CD4-positive, alpha-beta T cell treated with Interleukin-2 at 100 ng/mL for 4 hours (primary cell): ENCODE measurements around the gene GLCCI1.
A peak's percentile ranks its signal among the peaks of the same experiment; 100 is the strongest.

Experiments
- DNase-seq: peaks from one replicate; pipeline ENCODE4 v3.0.0-alpha.2; 2020; ENCODE audit warnings: low spot score

Gene GLCCI1

DNA sequence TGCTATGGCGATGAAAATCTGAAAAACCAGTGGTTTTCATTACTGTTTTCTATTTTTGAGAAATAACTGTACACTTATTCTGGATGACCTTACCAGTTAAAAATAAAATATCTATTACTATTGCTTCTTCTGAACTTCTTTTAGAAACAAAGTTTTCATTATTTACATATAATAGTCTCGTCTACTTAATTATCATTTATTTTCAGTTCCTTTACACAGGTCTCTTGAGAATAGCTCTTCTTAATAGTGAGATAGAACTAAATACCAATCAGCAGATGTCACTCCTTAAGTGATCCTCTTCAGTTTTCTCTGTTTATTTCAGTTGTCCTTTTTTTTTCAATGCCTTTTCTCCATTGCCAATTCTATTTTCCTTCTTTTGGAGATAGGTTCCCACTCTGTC is 4.3 kb upstream of the GLCCI1 start:
- DNase-seq: no peak

DNA sequence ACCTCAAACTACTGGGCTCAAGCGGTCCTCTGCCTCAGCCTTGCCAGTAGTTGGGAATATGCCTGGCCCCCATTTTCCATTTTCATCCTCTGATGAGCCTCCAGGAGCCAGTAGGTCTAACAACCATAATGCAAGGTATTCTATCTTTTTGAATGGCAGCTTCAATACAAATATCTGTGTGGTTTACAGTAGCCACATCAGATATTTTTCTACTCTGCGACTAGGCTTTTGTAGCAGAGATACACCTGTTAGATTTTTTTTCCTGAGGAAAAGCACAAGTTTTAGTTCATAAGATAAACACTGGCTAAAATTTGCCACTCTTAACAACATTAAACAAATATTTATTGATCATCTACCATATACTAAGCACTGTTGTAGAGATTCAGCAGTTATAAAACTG is 3.9 kb upstream of the GLCCI1 start:
- no peak for DNase-seq

DNA sequence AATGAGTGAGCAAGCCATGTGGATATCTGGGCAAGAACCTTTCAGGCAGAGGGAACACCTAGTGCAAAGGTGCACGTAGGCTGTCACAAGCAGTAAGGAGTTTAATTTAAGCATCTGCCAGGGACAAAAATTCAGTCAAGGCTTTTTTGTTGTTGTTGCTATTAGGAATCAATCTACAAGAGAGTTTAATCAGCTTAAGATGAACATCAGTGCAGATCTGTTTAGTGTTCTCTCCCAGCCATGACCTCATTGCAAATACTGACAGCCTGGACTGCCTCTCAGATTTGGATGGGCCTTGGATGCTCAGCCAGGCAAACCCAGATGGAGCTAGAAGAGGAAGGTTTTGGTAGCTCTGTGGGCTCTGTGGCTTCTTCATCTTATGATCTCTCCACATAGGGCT is 3.3 kb upstream of the GLCCI1 start:
- DNase-seq: no peak

DNA sequence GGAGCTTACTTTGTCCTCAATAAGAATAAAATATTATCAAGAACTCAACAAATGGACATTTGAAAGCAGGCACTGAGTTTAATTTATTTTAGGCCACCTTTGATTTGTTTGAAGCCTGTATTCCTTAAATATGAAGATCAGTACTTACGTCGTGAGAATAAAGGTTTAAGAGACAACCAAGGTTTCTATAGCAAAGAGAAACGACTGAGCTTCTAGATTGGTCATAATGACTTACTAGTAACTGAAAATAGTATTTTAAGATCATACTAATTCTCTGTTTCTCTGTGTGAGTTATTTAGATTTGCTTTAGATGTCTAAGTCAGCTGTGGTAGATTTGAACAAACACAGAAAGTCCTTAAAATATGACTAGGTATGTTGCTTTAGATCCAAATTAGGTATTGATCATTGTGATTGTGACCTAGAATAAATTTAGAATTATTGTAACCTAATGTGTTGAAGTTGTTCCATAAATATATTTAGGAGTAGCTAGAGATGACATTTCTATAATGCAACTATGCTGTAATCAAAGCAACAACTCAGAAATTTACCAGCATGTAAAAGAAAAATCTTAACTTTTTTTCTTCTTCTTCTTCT is 2.4 kb upstream of the GLCCI1 start:
- no peak for DNase-seq

DNA sequence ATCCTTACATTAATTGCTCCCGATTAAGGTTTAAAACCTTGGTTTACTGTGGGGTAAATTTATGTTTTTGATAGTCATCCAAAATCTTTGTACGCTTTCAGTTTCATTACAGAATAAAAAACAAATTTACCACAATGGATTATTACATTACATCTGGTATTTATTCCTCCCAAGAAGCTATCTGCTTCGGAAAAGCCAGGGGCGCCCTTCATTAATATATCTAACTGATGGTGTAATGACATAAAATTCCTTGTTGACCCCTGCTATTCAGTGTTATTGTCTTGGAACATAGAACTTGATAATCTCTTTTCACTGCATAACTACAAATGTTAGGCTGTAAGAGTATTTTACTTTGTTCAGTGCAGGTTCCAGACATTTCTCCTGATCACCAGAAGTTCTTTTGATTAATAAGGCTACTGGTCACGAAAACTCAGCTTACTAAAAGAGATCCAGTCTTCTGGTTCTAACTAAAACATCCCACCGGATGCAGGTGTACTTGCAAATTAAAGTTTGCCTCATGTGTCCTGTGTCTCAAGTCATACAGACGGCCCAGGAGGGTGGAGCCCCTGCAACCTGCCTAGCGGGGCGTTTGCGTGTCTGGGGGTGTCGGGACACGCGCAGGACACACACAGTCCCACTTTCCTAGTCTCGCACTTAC is 581 bp upstream of the GLCCI1 start:
- no peak for DNase-seq

DNA sequence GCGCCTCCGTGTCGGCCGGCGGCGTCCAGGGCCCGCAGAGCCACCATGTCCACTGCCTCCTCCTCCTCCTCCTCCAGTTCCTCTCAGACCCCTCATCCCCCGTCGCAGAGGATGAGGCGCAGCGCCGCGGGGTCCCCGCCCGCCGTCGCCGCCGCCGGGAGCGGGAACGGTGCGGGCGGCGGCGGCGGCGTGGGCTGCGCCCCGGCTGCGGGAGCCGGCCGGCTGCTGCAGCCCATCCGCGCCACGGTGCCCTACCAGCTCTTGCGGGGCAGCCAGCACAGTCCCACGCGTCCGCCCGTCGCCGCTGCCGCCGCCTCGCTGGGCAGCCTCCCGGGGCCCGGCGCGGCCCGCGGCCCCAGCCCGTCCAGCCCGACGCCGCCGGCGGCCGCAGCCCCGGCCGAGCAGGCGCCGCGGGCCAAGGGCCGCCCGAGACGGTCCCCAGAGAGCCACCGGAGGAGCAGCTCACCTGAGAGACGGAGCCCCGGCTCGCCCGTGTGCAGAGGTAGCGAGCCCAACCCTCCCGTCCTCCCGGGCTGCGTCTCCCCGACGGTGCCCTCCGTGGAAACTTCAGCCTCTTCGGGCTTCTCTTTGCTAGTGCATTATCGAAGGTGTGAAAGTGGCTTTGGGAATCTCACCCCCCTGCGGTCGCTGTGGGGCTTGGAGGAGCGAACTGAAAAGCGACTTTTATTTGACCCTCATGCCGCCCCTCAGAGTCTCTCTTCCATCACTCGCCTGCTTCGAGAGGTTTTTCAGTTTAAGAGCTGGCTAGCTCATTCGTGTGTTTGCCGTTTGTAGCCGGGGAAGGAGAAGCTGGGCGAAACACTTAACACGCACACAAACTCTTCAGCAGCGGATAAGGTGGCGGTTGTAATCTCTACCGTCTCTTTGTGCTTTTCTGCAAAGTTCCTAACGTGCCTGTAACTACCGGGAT is 975 bp downstream of the GLCCI1 start:
- peak; percentile 47 for DNase-seq

DNA sequence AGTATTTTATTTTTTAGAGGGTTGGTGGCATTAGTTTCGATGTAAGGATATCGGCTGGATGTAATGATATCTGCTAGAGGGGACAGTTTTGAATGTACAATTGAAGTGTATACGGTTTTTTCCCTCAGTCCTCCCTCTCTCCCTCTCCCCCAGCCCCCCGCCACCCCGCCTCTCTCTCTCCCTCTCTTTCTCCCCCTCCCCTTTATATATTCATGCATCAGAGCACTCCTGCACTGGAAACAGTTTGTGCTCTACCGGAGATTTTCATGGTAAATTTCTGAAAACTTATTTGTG is 1.6 kb downstream of the GLCCI1 start:
- no peak for DNase-seq

DNA sequence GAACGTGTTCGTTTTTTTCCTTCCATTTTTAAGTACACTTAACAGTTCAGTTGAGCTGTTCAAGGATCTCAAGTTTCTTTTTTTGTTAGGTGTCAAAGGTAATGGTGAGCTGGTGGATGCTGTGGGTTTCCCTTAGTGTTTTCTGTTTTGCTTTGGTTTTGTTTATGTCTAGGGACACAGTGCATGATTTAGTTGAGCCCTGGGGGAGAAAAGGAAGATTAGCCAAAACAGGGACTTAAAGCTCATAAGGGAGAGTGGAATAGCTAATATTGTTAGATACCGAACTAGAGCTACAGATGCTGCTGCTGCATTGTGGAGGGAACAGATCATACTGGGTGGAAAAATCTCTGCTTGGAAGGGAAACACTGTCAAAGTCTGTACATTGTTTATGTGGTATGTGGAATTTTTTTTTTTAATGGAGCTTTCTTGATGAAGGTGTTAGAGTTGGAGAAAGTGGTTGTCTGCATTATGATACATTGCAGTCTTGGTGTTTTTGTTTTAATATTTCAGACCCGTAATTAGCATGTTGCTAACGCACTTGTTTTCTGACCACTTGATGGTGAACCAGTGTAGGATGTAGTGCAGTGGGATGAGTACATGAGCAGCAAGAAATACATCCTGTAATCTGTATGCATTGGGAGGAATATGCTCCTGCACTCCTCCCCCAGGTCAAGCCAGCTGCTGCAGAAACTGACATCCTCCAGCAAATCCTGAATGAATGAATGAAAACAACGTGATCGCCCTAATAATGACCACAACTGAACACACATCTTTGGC is 2.1 kb downstream of the GLCCI1 start:
- peak; percentile 25 for DNase-seq

DNA sequence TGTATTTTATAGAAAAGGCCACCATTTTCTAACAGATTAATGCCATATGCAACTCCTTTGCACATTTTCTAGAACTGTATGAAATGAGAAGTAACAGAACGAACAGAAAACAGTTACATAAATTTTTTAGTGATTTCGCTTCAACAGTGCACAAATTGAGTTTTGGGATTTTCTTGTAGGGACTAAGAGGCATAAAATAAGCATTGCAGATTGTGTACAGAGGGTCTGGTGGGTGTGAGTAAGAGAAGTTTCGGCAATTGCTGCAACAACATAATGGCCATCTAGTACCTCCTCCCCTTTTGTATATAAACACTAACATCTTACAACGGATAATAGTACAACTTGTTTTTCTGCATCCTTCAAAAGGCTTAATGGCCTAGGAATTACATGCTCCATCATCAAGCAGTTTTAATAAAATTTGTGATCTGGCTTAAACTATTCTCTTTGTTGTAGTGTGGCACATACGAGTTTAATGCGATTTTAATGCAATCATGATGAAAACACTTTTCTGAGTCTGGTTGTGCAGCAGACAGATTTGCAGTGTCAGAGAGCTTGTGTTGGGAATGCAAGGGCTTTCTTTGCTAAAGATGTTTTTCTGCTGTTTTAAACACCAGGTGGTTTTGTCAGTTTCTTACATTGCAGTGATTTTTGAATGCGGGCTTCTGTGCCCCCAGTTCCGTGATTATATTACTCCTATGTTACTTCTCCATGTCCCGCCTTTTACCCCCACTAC is 2.9 kb downstream of the GLCCI1 start:
- DNase-seq: no peak

DNA sequence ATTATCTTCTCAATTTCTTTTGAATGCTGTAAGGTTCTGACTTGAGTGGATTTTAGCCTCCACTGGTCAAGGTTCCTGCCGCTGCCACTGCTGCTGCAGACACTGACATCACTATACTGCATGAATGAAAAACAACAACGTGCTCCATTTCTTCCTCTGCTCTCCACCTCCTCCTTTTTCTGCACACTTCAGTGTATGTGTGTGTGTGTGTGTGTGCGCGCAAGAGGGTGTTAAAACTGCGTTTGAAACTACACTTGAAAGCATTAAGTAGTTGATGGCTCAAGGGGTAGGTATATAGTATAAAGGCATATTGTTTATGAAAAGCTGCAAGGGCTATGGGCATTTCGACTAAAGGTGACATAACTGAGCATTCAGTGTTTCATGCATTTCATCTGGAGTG is 3.5 kb downstream of the GLCCI1 start:
- peak; percentile 28 for DNase-seq

DNA sequence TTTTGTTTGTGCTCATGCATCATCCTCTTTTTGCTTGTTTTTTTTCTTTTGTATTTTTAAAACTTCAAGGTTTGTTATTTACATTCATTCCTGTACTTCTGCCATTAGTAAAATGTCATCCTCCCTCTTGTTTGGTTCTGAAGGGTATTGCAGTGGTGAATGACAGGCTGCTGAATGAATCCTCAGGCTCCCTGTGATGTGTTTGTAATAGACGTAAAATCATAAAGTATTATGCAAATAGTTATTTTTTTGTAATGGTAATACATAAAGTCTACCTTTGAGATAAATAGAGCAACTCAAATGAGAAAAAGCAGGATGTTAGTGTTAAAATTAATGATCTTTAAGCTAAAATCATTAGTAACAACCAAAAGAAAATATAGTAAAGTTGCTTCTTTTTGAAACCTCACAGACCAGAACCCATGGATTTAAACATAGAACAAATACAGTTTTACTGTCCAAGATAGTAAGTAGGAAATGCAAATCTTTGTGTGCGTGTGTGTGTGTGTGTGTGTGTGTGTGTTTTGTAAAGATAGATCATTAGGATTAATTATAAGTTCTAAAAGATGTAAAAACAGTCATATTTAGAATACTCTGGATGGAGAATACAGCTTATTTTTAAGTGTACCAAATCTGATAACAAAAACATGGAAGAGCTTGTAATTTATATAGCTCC is 4.5 kb downstream of the GLCCI1 start:
- DNase-seq: no peak

DNA sequence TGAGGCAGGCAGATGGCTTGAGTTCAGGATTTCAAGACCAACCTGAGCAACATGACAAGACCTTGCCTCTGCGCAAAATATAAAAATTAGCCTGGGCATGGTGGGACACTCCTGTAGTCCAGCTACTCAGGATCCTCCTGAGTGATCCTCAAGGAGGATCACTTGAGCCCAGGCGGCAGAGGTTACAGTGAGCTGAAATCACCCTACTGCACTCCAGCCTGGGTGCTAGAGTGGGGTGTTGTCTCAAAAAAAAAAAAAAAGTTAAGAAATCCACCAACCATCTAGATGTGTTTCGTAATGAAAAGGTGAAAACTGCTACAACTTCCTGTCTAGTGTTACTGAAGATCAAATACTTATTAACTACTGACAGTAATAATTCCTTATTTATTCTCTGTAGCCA is 8.1 kb downstream of the GLCCI1 start:
- no peak for DNase-seq

DNA sequence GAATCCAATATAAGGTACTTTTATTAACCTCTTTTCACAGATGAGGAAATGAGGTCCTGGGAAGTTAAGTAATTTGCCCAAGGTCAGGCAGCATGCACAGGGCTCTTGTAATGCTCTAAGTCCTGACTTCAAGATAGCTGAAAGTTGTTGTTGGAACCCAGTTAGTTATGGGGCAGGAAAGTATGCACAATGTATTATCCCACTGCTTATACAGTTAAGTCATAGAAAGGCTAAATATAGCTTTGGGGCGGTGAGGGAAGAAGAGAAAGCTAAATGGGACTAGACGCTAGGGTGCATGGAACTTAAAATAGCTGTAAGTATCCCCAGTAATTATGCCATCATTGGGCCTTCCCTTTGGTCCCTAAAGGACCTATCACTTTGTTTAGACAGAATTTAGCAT is 9.2 kb downstream of the GLCCI1 start:
- DNase-seq: no peak

DNA sequence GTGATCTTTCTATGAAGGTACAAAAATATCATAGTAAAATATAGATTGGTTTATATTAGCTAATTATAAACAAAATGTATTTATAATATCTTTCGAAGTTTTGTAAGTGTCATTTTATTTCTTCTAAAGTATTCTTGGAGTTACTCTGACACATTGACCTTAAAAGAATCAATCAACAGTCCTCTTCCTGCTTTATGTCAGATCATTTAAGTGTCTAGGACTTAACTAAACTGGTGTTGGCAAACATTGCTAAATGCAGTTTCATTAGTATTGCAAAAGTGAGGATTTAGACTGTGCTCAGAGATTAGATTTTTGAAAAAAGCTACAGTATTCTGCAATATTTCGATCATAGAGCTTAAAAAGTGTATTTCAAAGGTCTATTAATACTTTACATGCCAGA is 10.3 kb downstream of the GLCCI1 start:
- no peak for DNase-seq

DNA sequence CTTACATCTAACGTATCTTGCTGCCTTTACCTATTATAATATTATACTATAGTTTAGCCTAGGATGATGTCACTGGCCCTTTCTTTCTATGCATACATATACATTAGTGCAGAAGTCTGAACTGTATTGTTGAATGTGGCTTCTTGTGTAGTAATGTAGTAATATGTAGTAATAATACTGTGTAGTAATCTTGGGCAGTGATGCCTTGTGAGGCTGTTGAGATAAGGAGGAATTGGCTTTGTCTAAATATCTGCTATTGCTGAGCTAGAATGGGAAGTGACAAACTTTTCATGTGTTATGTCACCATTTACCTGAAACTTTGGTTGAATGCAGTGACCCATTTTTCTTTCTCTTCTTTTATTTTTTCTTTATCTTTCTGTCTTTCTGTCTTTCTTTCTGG is 11.0 kb downstream of the GLCCI1 start:
- DNase-seq: no peak

DNA sequence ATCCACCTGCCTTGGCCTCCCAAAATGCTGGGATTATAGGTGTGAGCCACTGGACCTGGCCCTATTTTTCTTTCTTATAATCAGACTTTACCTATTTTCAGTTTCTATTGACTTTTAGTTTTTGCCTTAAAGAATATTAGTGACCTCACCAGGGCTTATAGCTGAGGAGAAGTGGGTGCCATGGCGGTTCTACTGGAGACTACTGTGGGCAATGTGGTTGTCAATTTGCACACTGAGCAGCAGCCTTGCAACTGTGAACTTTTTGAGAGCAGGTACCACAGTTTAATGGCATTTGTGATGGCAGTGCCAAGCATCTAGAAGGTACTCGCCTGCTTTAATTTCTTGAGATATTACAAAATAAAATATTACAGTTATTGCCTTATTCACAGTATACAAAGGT is 11.5 kb downstream of the GLCCI1 start:
- no peak for DNase-seq

DNA sequence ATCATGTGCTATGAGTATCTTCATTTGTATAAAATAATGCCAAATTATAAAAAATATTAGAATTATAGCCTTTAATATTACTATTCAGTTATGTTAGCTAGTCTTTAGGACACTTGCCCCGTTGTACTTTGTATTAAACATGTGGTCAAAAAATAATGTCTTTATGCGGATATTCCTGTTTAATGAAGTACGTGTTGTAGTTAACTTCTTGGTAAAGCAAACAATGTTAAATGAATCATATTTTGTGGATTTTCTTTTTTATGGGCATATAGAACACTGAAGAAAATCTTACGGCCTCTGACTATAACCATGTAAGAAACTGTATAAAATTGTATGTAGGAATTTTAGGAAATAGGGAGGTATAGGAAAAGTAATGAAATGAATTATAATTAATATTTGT is 14.3 kb downstream of the GLCCI1 start:
- DNase-seq: no peak

DNA sequence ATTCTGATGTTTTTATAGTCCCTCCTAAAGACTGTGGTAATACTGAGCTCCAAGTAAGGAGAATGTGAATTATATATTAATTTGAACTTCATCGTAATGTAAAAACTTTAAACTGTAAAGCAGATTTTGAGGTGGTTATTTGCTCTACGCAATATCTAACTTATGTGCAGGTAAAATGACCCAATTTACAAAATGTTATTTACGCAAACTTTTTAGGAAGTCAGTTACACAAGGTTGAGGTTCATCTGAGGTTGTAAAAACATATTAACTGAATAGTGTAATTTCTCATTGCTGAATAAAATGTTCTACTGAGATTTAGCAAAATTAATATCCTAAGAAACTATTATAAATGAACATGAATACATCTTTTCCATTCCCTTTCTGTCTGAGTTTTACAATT is 15.8 kb downstream of the GLCCI1 start:
- DNase-seq: no peak

DNA sequence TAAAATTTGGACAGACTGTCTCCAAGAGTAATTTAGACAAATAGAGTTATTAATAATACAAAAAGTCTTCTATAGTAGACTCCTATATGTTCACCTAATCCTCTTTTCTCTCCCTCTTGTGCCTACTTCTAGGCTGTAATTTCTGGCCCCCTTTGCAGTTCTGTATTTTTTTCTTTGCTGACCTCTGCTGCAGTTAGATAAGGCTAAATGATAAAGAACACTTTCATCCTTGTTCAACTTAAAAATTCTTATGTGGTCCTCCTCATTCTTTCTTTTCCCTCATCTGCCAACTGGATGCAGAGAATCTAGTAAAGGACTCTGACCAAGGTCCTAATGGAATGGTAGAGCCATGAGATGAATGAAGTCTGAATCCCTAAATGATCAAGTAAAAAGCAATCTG is 20.1 kb downstream of the GLCCI1 start:
- DNase-seq: no peak

DNA sequence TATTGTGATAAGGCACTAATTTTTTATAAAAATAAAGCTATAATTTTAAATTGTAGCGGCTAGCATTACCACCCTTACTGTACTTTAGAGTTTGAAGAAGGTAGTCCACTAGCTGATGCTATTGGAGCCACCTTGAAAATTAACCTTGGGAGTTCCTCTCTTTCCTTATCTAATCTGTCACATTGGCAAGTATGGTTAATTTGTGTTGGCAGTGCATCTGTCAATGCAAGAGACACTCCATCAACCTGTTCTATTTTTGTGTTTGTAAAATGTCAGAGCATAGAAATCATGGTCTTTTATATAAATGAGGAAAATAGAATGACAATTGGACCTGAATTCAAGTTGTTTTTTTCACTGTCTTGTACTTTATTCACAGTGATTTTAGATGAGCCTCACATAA is 20.5 kb downstream of the GLCCI1 start:
- no peak for DNase-seq

DNA sequence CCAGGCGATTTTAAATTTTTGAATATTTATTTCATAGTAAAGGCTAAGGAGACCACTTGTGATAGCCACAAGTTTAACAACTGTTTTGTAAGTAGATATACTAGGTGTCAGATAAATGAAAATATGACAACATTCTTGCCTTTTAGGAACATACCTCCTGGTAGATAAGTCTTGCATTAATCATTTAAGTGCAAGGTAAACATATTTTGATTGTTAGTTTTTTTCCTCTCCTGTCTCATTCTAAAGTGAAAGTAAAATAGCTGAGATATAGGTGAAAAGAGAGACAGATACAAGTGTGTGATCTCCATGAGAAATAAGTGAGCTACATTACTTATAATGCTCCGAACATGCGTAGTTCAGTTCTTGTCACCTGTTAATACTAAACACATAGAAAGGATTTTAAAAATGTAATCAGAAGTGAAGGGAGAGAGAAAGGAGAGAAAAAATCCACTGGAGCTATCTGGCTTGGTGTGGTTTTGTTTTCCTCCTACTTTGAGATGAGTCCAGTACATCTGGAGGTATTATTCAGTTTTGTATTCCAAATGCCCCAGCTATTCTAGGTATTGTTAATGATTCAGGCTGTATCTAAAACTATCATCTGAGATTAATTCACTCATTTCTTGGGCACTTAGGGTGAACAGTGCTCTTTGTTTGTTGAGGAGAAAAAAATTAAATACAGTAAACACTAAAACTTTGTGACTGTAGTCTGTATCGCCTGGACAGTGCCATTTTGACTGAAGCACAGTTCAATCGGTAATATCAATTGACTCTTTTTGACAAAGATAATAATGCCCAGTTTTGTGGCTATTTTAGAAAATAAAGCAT is 21.2 kb downstream of the GLCCI1 start:
- no peak for DNase-seq
